Measurements from ENCODE around the gene SRSF2. TPM values are rescaled to one million over a fixed set of nuclear protein-coding genes. Genes with fewer than 3 reads are reported as not detected.
"Not testable (repeated sequence)": the region's sequence is repeated elsewhere in the genome, so short reads cannot be mapped to it uniquely, and the experiment has no call there.

The SRSF2 gene
- total and polyA plus RNA-seq, 2 donors: 225 to 245 TPM

DNA sequence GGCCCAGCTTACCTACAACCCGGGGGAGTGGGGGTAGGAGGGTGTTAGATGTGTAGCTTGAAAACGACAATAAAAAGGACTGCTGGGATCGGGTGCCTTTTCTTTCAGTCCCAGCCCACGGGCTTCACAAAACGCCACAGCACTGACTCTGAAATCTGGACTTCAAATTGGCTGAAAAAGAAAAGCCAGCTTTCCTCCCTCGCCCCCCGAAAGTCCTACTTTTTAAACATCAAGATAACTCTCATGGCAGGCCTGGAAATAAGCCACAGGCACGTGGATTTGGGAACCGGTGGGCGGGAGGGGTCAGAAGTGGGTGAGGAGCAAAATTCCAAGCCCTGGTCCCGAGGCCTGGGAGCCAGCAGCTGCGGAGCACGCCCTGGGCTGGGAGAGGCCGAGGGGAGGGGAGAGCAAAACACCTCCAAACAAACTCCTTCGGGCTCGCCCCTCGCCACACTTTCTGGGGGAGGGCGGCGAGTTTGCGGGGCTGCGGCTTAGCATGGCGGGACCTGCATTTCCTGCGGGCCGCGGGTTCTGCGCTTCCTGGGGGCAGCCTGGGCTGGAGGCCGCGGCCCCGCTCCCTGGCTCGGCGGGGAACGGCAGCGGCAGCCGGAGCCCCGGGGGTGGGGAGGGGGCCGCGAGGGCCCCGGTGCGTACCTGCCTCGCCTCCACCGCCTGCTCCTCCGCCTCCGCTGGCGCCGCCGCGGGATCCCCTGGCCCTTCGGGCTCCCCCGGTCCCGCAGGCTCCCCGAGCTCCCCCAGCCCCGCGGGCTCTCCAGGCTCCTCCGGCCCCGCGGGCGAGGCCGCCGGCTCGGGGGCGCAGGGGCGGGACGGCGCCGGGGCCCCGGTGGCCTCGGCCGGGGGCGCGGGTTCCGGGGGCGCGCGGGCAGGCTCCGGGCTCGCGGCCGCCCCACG lies 26.9 kb downstream of the SRSF2 start:
- Histone ChIP-seq H3K27me3 (ENCODE audit: control insufficient read depth in 2 of 2, insufficient read depth in 1 of 2, low read length in 1 of 2) (peaks cover 0 to 22% of the 10 kb centered on the region in 2 donors), H3K4me1 (ENCODE audit: control insufficient read depth in 2 of 2, insufficient read depth in 2 of 2, low read length in 2 of 2) (peaks cover 19 to 48% of the 10 kb centered on the region in 2 donors), H3K4me3 (ENCODE audit: low read length in 2 of 2) (peak overlapping the region; percentile 35 to 47), H3K27ac (ENCODE audit: low read depth in 1 of 2, low read length in 1 of 2) (peak overlapping the region in 1 of 2 donors; percentile 76)
- not testable (repeated sequence) for H3K9me3 ChIP-seq (ENCODE audit: control insufficient read depth in 2 of 2, insufficient read depth in 1 of 2, low read length in 1 of 2); DNase-seq (ENCODE audit: low read depth in 6 of 9, low spot score in 9 of 9); H3K36me3 ChIP-seq (ENCODE audit: control insufficient read depth in 2 of 2, insufficient read depth in 2 of 2, low read length in 1 of 2)
- 22% methylated on average over 48 of the region's 79 CpGs for WGBS

- no peak for DNase-seq (ENCODE audit: low read depth in 6 of 9, low spot score in 9 of 9)
- peak overlapping the region; percentile 21 to 76 for H3K27ac ChIP-seq (ENCODE audit: low read depth in 1 of 2, low read length in 1 of 2)
- H3K27me3 ChIP-seq (ENCODE audit: control insufficient read depth in 2 of 2, insufficient read depth in 1 of 2, low read length in 1 of 2): peaks cover 0 to 22% of the 10 kb centered on the region in 2 donors
- no peaks in the 10 kb centered on the region for H3K9me3 ChIP-seq (ENCODE audit: control insufficient read depth in 2 of 2, insufficient read depth in 1 of 2, low read length in 1 of 2)
- H3K4me1 ChIP-seq (ENCODE audit: control insufficient read depth in 2 of 2, insufficient read depth in 2 of 2, low read length in 2 of 2): peaks cover 11 to 43% of the 10 kb centered on the region in 2 donors
- WGBS: 92% methylated on average over 29 of the region's 29 CpGs
- peaks cover 1 to 8% of the 10 kb centered on the region in 2 donors for H3K36me3 ChIP-seq (ENCODE audit: control insufficient read depth in 2 of 2, insufficient read depth in 2 of 2, low read length in 1 of 2)
- H3K4me3 ChIP-seq (ENCODE audit: low read length in 2 of 2): peak overlapping the region; percentile 35 to 47
These were observed 27.8 kb downstream of the SRSF2 start for GRCh38 chr17:76709077-76709950.

- Histone ChIP-seq H3K4me1 (ENCODE audit: control insufficient read depth in 2 of 2, insufficient read depth in 2 of 2, low read length in 2 of 2) (peaks cover 8 to 32% of the 10 kb centered on the region in 2 donors), H3K27me3 (ENCODE audit: control insufficient read depth in 2 of 2, insufficient read depth in 1 of 2, low read length in 1 of 2) (peaks cover 0 to 22% of the 10 kb centered on the region in 2 donors), H3K36me3 (ENCODE audit: control insufficient read depth in 2 of 2, insufficient read depth in 2 of 2, low read length in 1 of 2) (peaks cover 0 to 3% of the 10 kb centered on the region in 2 donors), H3K27ac (ENCODE audit: low read depth in 1 of 2, low read length in 1 of 2) (no peak overlapping the region), H3K4me3 (ENCODE audit: low read length in 2 of 2) (no peak overlapping the region), H3K9me3 (ENCODE audit: control insufficient read depth in 2 of 2, insufficient read depth in 1 of 2, low read length in 1 of 2) (no peaks in the 10 kb centered on the region)
- 92% methylated on average over 14 of the region's 14 CpGs for WGBS
- DNase-seq (ENCODE audit: low read depth in 6 of 9, low spot score in 9 of 9): no peak
These were observed 28.9 kb downstream of the SRSF2 start for GRCh38 chr17:76707985-76708807.

DNA sequence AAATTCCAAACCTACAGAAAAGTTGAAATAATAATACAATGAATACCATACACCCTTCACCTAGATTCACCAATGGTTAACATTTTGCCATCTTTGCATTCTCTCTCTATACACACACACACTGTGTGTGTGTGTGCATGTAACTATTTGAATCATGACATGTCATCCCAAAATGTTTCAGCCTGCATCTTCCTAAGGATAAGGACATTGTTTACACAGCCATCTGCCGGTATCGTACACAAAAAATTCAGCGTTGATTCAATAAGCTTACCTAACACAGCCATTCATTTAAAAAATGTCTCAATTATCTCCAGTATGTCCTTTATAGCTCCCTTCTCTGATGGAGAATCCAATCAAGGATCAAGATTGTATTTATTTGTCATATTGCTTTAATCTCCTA lies 30.3 kb downstream of the SRSF2 start:
- H3K4me3 ChIP-seq (ENCODE audit: low read length in 2 of 2): no peak overlapping the region
- no peaks in the 10 kb centered on the region for H3K9me3 ChIP-seq (ENCODE audit: control insufficient read depth in 2 of 2, insufficient read depth in 1 of 2, low read length in 1 of 2)
- H3K36me3 ChIP-seq (ENCODE audit: control insufficient read depth in 2 of 2, insufficient read depth in 2 of 2, low read length in 1 of 2): no peaks in the 10 kb centered on the region
- peaks cover 8 to 27% of the 10 kb centered on the region in 2 donors for H3K4me1 ChIP-seq (ENCODE audit: control insufficient read depth in 2 of 2, insufficient read depth in 2 of 2, low read length in 2 of 2)
- peaks cover 0 to 22% of the 10 kb centered on the region in 2 donors for H3K27me3 ChIP-seq (ENCODE audit: control insufficient read depth in 2 of 2, insufficient read depth in 1 of 2, low read length in 1 of 2)
- WGBS: 99% methylated on average over 3 of the region's 3 CpGs
- no peak for DNase-seq (ENCODE audit: low read depth in 6 of 9, low spot score in 9 of 9)
- H3K27ac ChIP-seq (ENCODE audit: low read depth in 1 of 2, low read length in 1 of 2): no peak overlapping the region

GRCh38 chr17:76704805-76705204 lies 32.3 kb downstream of the SRSF2 start:
- Histone ChIP-seq H3K4me1 (ENCODE audit: control insufficient read depth in 2 of 2, insufficient read depth in 2 of 2, low read length in 2 of 2) (peaks cover 0 to 20% of the 10 kb centered on the region in 2 donors), H3K36me3 (ENCODE audit: control insufficient read depth in 2 of 2, insufficient read depth in 2 of 2, low read length in 1 of 2) (no peaks in the 10 kb centered on the region), H3K27ac (ENCODE audit: low read depth in 1 of 2, low read length in 1 of 2) (no peak overlapping the region), H3K27me3 (ENCODE audit: control insufficient read depth in 2 of 2, insufficient read depth in 1 of 2, low read length in 1 of 2) (peaks cover 0 to 11% of the 10 kb centered on the region in 2 donors), H3K9me3 (ENCODE audit: control insufficient read depth in 2 of 2, insufficient read depth in 1 of 2, low read length in 1 of 2) (no peaks in the 10 kb centered on the region), H3K4me3 (ENCODE audit: low read length in 2 of 2) (no peak overlapping the region)
- WGBS: 42% methylated on average over 4 of the region's 4 CpGs
- DNase-seq (ENCODE audit: low read depth in 6 of 9, low spot score in 9 of 9): no peak

GRCh38 chr17:76702941-76703637 lies 34.0 kb downstream of the SRSF2 start:
- Histone ChIP-seq H3K27me3 (ENCODE audit: control insufficient read depth in 2 of 2, insufficient read depth in 1 of 2, low read length in 1 of 2) (no peaks in the 10 kb centered on the region), H3K27ac (ENCODE audit: low read depth in 1 of 2, low read length in 1 of 2) (no peak overlapping the region), H3K4me3 (ENCODE audit: low read length in 2 of 2) (no peak overlapping the region), H3K4me1 (ENCODE audit: control insufficient read depth in 2 of 2, insufficient read depth in 2 of 2, low read length in 2 of 2) (peaks cover 0 to 16% of the 10 kb centered on the region in 2 donors), H3K9me3 (ENCODE audit: control insufficient read depth in 2 of 2, insufficient read depth in 1 of 2, low read length in 1 of 2) (no peaks in the 10 kb centered on the region), H3K36me3 (ENCODE audit: control insufficient read depth in 2 of 2, insufficient read depth in 2 of 2, low read length in 1 of 2) (no peaks in the 10 kb centered on the region)
- no peak for DNase-seq (ENCODE audit: low read depth in 6 of 9, low spot score in 9 of 9)
- WGBS: 97% methylated on average over 10 of the region's 10 CpGs

GRCh38 chr17:76702076-76702475 lies 35.1 kb downstream of the SRSF2 start:
- Histone ChIP-seq H3K4me3 (ENCODE audit: low read length in 2 of 2) (no peak overlapping the region), H3K27me3 (ENCODE audit: control insufficient read depth in 2 of 2, insufficient read depth in 1 of 2, low read length in 1 of 2) (no peaks in the 10 kb centered on the region), H3K36me3 (ENCODE audit: control insufficient read depth in 2 of 2, insufficient read depth in 2 of 2, low read length in 1 of 2) (no peaks in the 10 kb centered on the region), H3K4me1 (ENCODE audit: control insufficient read depth in 2 of 2, insufficient read depth in 2 of 2, low read length in 2 of 2) (peaks cover 0 to 26% of the 10 kb centered on the region in 2 donors), H3K27ac (ENCODE audit: low read depth in 1 of 2, low read length in 1 of 2) (no peak overlapping the region), H3K9me3 (ENCODE audit: control insufficient read depth in 2 of 2, insufficient read depth in 1 of 2, low read length in 1 of 2) (no peaks in the 10 kb centered on the region)
- WGBS: 74% methylated on average over 2 of the region's 2 CpGs
- no peak for DNase-seq (ENCODE audit: low read depth in 6 of 9, low spot score in 9 of 9)

DNA sequence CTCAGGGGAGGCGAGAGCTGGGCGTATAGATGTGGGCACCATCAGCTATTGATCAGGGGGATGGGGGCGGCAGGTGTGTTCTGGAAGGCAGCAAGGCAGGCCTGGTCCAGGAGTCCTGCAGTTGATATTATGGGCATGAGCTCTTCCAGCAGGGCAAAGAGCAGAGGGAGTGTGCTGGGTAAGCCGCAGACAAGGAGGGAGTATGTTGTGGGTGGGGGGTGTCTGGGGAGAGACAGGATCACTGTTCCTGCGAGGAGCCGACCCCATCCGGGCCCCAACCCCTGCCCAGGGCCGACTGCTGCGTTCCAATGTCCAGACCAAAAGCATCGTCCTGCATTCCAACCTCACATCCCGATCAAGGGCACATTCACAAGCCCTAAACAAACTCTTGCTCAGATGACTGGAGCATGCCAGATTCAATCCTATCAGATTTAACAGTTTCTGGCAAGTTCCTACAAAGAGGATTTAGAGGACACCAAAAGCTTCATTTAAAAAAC lies 35.6 kb downstream of the SRSF2 start:
- Histone ChIP-seq H3K27ac (ENCODE audit: low read depth in 1 of 2, low read length in 1 of 2) (peak overlapping the region; percentile 10 to 55), H3K4me1 (ENCODE audit: control insufficient read depth in 2 of 2, insufficient read depth in 2 of 2, low read length in 2 of 2) (peaks cover 0 to 32% of the 10 kb centered on the region in 2 donors), H3K9me3 (ENCODE audit: control insufficient read depth in 2 of 2, insufficient read depth in 1 of 2, low read length in 1 of 2) (no peaks in the 10 kb centered on the region), H3K36me3 (ENCODE audit: control insufficient read depth in 2 of 2, insufficient read depth in 2 of 2, low read length in 1 of 2) (no peaks in the 10 kb centered on the region), H3K27me3 (ENCODE audit: control insufficient read depth in 2 of 2, insufficient read depth in 1 of 2, low read length in 1 of 2) (no peaks in the 10 kb centered on the region), H3K4me3 (ENCODE audit: low read length in 2 of 2) (no peak overlapping the region)
- 92% methylated on average over 11 of the region's 11 CpGs for WGBS
- DNase-seq (ENCODE audit: low read depth in 6 of 9, low spot score in 9 of 9): no peak

Data from thymus (tissue), 11 donors.